ENCODE measurements around the gene ARID1B.

ARID1B gene

DNA sequence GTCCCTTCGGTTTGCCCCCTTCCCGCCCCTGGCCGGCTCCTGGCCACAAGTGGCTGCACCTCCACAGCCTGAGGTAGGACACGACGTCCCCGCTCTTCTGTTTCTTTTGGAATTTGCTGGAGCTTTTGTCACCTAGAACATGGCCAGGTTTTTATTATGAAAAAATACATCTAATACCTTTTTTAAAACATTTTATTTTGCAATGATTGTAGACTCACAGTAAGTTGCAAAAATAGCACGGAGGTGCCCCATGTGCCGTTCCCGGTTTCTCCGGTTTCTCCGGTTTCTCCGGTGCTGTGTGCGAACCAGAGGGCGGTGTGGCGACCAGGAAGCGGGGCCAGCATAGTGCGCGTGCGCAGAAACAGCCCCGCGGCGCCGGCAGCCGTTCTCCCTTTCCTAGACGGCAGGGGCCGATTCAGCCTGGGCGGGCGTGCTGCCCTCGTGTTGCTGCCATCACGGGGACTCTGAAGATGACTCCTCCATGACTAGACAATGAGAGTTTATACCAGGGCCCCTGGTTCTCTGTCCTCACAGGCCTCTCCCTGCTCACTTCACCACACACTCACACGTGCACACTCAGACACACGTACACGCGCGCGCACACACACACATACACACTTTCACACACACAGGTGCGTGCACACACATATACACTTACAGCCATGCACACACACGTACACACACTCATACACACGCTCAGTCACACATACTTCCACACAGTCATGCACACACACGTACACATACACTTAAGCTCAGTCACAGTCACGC, 444.1 kb downstream of the ARID1B start:
- TF ChIP-seq, protein P1, sequence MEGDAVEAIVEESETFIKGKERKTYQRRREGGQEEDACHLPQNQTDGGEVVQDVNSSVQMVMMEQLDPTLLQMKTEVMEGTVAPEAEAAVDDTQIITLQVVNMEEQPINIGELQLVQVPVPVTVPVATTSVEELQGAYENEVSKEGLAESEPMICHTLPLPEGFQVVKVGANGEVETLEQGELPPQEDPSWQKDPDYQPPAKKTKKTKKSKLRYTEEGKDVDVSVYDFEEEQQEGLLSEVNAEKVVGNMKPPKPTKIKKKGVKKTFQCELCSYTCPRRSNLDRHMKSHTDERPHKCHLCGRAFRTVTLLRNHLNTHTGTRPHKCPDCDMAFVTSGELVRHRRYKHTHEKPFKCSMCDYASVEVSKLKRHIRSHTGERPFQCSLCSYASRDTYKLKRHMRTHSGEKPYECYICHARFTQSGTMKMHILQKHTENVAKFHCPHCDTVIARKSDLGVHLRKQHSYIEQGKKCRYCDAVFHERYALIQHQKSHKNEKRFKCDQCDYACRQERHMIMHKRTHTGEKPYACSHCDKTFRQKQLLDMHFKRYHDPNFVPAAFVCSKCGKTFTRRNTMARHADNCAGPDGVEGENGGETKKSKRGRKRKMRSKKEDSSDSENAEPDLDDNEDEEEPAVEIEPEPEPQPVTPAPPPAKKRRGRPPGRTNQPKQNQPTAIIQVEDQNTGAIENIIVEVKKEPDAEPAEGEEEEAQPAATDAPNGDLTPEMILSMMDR (IDR thresholded peaks at IDR 0.05; ENCODE audit: control extremely low read depth, extremely low read depth, low read depth, missing control alignments): no peak
- CTCF ChIA-PET: no interaction called here
- POLR2A ChIA-PET: no interaction called here
- DNase-seq (ENCODE audit: extremely low spot score): peak; percentile 88

DNA sequence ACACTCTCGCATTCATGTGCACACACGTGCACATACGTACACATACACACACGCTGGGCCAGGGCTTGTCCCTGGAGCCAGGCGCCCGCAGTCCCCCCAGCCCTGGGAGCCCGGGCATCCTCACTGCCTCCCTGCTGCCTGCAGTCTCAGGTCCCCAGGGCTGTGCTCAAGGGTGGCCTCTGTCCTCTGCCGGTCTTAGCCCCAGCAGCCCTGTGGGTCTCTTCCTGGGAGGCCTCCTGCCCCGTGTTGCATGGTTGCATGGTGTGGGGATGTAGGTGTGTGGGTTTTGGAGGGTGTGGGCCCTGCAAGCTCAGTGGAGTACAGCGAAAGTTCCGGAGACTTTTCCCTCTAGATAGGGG, 444.6 kb downstream of the ARID1B start:
- DNase-seq (ENCODE audit: extremely low spot score): no peak
- CTCF ChIA-PET: no interaction called here
- TF ChIP-seq, protein P1 (IDR thresholded peaks at IDR 0.05; ENCODE audit: control extremely low read depth, extremely low read depth, low read depth, missing control alignments): no peak
- POLR2A ChIA-PET: no interaction called here

DNA sequence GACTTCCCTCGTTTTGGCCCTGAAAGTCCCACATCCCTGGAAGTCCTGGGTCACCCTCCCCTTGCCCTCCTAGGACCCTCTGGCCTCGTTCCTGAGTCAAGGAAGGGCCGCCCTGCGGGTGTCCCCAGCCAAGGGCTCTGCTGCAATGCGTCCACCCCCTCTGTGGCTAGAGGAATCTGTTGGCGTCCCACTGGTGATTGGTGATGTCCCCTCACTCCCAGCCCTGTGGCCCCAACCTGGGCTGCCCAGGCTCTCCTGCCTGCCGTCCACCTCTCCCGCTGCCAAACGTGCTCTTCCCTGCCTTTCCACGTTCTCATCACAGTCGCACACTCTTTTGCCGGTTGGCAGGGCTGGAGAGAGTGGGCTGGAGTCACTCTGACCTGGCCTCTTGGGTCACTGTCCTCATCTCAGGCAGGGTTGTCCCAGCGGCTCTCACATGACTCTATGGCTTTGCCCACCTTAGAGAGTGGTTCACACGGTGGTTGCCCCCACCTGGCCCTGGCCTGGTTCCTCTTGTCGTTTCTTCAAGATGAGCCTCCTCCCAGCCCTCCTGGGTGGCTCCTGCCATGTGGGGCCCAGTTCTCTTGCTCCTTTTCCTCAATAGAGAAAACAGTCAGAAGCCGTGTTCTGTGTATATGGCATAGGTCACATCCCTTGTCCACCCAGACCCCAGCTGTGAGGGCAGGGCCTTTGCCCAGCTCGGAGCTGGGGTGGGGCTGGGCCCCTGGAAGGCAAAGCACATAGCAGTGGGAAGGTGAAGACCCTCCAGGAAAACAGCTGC, 445.2 kb downstream of the ARID1B start:
- no peak for DNase-seq (ENCODE audit: extremely low spot score)
- TF ChIP-seq, protein P1 (IDR thresholded peaks at IDR 0.05; ENCODE audit: control extremely low read depth, extremely low read depth, low read depth, missing control alignments): no peak
- ChIA-PET POLR2A (no interaction called here), CTCF (interaction anchor here (0.8 to 2.0 kb wide), 5 partner anchors 8 to 445 kb away, joined by 3 to 8 read pairs (median 4); no protein-coding TSS in a partner anchor)

DNA sequence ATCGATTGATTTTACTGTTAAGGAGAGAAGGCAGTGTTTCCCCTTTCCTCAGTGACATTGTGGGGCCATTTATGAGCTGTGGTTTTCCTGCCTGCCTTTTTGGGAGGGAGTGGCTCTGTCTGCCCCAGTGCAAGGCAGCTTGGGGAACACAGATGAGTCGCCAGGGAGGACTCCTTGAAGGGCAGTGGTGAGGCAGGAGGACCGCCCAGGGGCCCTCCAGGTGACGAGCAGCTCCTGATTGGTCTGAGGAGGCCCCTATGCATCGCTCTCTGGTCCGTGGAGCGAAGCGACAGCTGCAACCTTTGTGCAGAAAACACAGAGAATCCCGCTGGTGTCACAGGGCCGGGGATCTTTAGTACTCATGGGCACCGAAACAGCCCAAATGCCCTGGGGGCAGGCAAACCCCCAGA, 445.8 kb downstream of the ARID1B start:
- ChIA-PET POLR2A (no interaction called here), CTCF (interaction anchor here (0.8 to 2.0 kb wide), 5 partner anchors 9 to 445 kb away, joined by 3 to 8 read pairs (median 4); no protein-coding TSS in a partner anchor)
- no peak for DNase-seq (ENCODE audit: extremely low spot score)
- TF ChIP-seq, protein P1 (IDR thresholded peaks at IDR 0.05; ENCODE audit: control extremely low read depth, extremely low read depth, low read depth, missing control alignments): no peak

DNA sequence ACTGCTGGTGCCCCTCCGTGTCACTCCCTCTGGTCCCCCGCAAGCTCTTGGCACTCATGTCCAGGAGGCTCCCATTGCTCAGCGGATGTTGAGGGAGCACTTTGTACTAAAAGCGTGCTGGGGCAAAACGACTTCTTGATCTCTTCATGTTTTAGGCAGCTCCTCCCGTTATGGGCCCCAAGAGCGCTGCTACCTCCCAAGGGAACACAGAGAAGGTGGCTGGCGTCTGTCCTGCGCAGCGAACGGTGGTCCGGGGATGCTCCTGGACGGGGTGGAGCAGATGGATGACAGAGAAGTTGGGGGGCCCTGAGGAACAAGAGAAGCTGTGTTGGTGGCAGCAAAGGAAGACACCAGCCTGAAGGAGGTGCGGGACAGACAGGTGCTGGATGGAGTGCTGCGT, 446.3 kb downstream of the ARID1B start:
- TF ChIP-seq, protein P1 (IDR thresholded peaks at IDR 0.05; ENCODE audit: control extremely low read depth, extremely low read depth, low read depth, missing control alignments): no peak
- ChIA-PET POLR2A (no interaction called here), CTCF (interaction anchor here (1.1 to 2.0 kb wide), 4 partner anchors 9 to 18 kb away, joined by 3 to 8 read pairs (median 6); no protein-coding TSS in a partner anchor)
- no peak for DNase-seq (ENCODE audit: extremely low spot score)

DNA sequence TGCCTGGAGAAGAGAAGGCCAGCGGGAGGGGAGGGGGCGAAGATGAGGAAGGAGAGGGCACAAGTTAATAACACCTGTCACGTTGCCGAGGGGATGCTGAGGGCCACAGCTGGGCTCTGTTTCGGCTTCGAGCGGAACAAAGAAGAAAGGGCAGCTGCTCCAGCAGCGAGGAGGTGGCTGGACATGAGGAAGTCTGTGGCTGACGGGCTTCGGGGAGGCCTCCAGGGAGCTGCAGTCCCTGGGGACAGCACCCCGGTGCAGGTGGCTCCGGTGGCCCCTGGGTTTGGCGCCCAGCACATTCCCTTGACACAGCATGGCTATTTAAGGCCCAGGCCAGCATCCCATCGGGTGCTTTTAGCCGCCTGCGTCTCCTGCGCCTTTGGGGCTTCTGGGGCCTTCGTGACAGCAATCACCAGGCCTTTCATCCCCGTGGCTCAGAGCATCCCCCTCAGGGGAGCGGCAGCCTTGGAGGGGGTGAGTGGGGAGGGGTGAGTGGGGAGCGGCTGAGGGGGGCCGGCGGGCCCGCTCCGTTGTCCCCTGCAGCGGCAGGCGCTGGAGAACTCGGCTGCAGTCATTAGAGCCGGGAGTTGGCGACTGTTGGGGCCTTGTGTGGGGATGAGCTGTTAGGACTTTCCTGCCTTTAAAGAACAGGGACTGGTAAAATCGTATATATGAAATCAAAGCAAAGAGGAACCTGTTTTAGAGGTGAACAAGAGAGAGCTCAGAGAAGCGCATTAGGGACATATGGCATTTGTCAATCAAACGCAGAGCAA, 447.2 kb downstream of the ARID1B start:
- POLR2A ChIA-PET: no interaction called here
- DNase-seq (ENCODE audit: extremely low spot score): no peak
- CTCF ChIA-PET: interaction anchor here (1.5 to 2.0 kb wide), 2 partner anchors 10 to 11 kb away, joined by 8 read pairs; no protein-coding TSS in a partner anchor
- TF ChIP-seq, protein P1 (IDR thresholded peaks at IDR 0.05; ENCODE audit: control extremely low read depth, extremely low read depth, low read depth, missing control alignments): no peak

Data from GM10248 (cell line).